ENCODE results near the gene FXYD6. TPM values are rescaled to one million over a fixed set of nuclear protein-coding genes. Genes with fewer than 3 reads are reported as not detected.
A peak's percentile ranks its signal among the peaks of the same experiment; 100 is the strongest.
"Not testable (repeated sequence)": the region's sequence is repeated elsewhere in the genome, so short reads cannot be mapped to it uniquely, and the experiment has no call there.

Gene FXYD6
- 0.99 and 1.7 TPM in 2 replicates for total RNA-seq
- long read RNA-seq: 0 reads

DNA sequence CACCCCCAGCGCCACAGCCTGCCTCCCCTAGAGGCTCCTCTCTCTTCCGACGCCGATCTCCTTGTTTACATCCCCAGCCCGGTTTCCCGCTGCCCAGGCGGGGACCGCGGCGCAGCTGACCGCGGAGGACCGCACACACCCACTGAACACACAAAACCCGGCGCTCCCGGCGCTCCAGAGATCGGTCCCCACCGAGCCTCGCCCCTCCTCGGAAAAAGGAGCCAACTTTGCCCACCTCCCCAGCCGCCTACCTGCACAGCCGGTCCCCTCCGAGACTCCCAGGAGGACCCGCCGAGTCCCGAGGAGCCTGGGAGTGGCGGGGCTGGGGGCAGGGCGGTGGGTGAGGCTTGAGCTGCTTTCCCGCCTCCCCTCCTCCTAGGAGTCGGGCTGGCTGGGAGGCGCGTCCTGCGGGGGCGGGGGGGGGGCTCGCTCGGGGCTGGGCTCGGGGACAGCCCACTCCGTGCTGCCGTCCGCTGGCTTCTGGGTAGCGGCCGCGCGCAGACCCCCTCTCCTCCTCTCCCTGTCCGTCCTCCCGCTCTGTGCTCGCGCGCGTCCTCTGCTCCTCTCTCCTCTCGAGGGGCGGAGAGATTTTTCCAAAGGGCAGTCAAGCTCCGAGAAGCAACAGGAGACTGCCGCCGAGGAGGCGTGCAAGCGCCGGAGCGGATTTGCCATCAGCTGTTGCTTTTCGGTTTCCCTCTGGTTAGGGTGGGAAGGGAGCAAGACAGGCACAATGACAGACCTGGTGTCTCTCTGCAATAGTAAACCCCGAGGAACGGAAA is at the start of gene FXYD6:
Gene FXYD6, minus strand, starts transcription at position 318 of the 779 bp plus-strand sequence. CDS start 33,882 bp downstream, outside the sequence.
- no peak within 1 kb of the TSS for H3K27ac Mint-ChIP-seq (ENCODE audit: unreplicated experiment)
- H3K4me1 Mint-ChIP-seq (ENCODE audit: unreplicated experiment): peaks cover 12% of the 10 kb centered on the region
- DNase-seq (ENCODE audit: extremely low spot score, unreplicated experiment): peak; percentile 77
- no peaks in the 10 kb centered on the region for H3K36me3 Mint-ChIP-seq (ENCODE audit: unreplicated experiment)
- H3K4me3 Mint-ChIP-seq (ENCODE audit: unreplicated experiment): peak within 1 kb of the TSS; percentile 69
- H3K27me3 Mint-ChIP-seq (ENCODE audit: unreplicated experiment): peaks cover 80% of the 10 kb centered on the region
- TF ChIP-seq, protein P1, sequence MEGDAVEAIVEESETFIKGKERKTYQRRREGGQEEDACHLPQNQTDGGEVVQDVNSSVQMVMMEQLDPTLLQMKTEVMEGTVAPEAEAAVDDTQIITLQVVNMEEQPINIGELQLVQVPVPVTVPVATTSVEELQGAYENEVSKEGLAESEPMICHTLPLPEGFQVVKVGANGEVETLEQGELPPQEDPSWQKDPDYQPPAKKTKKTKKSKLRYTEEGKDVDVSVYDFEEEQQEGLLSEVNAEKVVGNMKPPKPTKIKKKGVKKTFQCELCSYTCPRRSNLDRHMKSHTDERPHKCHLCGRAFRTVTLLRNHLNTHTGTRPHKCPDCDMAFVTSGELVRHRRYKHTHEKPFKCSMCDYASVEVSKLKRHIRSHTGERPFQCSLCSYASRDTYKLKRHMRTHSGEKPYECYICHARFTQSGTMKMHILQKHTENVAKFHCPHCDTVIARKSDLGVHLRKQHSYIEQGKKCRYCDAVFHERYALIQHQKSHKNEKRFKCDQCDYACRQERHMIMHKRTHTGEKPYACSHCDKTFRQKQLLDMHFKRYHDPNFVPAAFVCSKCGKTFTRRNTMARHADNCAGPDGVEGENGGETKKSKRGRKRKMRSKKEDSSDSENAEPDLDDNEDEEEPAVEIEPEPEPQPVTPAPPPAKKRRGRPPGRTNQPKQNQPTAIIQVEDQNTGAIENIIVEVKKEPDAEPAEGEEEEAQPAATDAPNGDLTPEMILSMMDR (IDR thresholded peaks at IDR 0.05): no peak
- no peaks in the 10 kb centered on the region for H3K9me3 Mint-ChIP-seq (ENCODE audit: unreplicated experiment)

DNA sequence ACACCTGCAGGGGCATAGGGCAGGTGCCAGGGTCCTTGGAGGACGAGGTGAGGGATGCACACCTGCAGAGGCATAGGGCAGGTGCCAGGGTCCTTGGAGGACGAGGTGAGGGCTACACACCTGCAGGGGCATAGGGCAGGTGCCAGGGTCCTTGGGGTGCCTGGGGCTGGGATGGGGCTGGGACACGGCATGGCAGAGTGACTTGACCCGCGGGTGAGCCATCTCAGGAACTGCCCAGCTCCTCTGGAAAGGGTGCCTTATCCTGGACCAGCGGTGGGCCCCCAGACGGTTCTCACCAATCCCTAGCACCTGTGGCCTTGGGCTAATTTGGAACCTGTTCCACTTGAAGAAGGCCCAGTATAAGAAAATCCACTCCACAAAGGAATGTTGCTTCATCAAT is 49.7 kb upstream of the FXYD6 start:
- H3K27ac Mint-ChIP-seq (ENCODE audit: unreplicated experiment); H3K4me1 Mint-ChIP-seq (ENCODE audit: unreplicated experiment); DNase-seq (ENCODE audit: extremely low spot score, unreplicated experiment); H3K4me3 Mint-ChIP-seq (ENCODE audit: unreplicated experiment); H3K9me3 Mint-ChIP-seq (ENCODE audit: unreplicated experiment); H3K36me3 Mint-ChIP-seq (ENCODE audit: unreplicated experiment): not testable (repeated sequence)
- peaks cover 24% of the 10 kb centered on the region for H3K27me3 Mint-ChIP-seq (ENCODE audit: unreplicated experiment)

DNA sequence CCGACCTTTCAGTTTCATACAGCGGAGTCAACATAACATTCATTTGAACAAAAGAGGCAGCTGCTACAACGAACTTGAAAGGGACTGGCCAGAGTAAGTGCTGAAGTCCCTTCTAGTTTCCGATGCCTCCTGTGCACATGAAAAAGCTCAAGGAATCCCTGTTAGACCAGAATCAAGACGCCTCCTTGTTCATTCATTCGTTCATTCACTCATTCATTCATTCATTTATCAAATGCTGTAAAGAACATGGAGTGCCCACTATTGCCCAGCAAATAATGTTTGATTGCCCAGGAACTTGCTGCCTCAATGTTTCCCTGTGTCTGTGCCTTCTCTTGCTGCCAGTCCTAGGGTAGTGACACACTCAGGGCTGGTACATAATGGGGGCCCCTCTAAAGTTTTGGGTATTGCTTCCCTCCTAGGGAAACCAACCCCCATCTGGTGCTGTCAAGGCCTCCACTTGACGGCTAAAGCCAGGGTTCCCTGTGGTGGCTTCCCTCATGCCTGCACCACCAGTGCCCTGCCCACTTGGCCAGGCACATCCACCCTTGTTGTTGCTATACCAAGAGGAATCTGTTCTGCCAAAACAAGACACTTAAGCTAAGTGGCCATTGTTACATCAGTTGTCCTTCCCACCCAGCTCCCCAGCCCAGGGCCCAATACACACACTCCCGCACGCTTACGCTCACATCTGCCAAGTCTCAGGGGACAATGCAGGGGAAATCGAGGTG is 48.9 kb upstream of the FXYD6 start:
- H3K9me3 Mint-ChIP-seq (ENCODE audit: unreplicated experiment): no peaks in the 10 kb centered on the region
- no peaks in the 10 kb centered on the region for H3K4me1 Mint-ChIP-seq (ENCODE audit: unreplicated experiment)
- TF ChIP-seq, protein P1 (IDR thresholded peaks at IDR 0.05): no peak
- no peaks in the 10 kb centered on the region for H3K36me3 Mint-ChIP-seq (ENCODE audit: unreplicated experiment)
- peaks cover 23% of the 10 kb centered on the region for H3K27me3 Mint-ChIP-seq (ENCODE audit: unreplicated experiment)
- H3K27ac Mint-ChIP-seq (ENCODE audit: unreplicated experiment): no peak overlapping the region
- no peak for DNase-seq (ENCODE audit: extremely low spot score, unreplicated experiment)
- no peak overlapping the region for H3K4me3 Mint-ChIP-seq (ENCODE audit: unreplicated experiment)

DNA sequence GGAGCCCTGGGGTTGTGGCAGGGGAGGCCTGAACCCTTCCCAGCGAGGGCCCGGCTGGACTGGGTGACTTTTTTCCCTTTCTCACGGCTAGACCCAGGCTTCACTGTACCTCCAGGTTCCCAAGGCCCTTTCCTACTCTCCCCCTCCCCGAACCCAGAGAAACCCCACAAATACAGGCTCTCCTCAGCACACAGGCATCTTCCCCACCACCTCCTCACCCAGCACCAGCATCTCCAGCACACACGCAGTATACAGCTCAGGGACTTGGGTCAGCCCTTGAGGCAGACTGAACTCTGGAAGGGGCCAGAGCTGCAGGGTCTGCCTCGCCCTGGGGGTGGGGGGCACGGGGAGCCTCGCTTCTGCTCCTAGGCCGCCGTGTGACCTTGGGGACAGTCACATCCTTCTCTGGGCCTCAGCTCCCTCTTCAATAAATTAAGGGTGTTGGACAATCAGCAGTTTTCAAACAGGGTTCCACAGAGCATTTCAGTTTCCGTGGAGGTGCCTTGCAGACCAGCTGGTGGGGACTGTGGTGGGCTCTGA is 48.2 kb upstream of the FXYD6 start:
- TF ChIP-seq, protein P1 (IDR thresholded peaks at IDR 0.05): no peak
- no peak for DNase-seq (ENCODE audit: extremely low spot score, unreplicated experiment)
- no peaks in the 10 kb centered on the region for H3K9me3 Mint-ChIP-seq (ENCODE audit: unreplicated experiment)
- H3K36me3 Mint-ChIP-seq (ENCODE audit: unreplicated experiment): no peaks in the 10 kb centered on the region
- no peak overlapping the region for H3K4me3 Mint-ChIP-seq (ENCODE audit: unreplicated experiment)
- peaks cover 16% of the 10 kb centered on the region for H3K27me3 Mint-ChIP-seq (ENCODE audit: unreplicated experiment)
- no peak overlapping the region for H3K27ac Mint-ChIP-seq (ENCODE audit: unreplicated experiment)
- no peaks in the 10 kb centered on the region for H3K4me1 Mint-ChIP-seq (ENCODE audit: unreplicated experiment)

GRCh38 chr11:117923773-117924172 is 47.3 kb upstream of the FXYD6 start:
- no peaks in the 10 kb centered on the region for H3K36me3 Mint-ChIP-seq (ENCODE audit: unreplicated experiment)
- no peaks in the 10 kb centered on the region for H3K9me3 Mint-ChIP-seq (ENCODE audit: unreplicated experiment)
- H3K4me3 Mint-ChIP-seq (ENCODE audit: unreplicated experiment): no peak overlapping the region
- no peak overlapping the region for H3K27ac Mint-ChIP-seq (ENCODE audit: unreplicated experiment)
- TF ChIP-seq, protein P1 (IDR thresholded peaks at IDR 0.05): no peak
- H3K27me3 Mint-ChIP-seq (ENCODE audit: unreplicated experiment): peaks cover 14% of the 10 kb centered on the region
- no peaks in the 10 kb centered on the region for H3K4me1 Mint-ChIP-seq (ENCODE audit: unreplicated experiment)
- DNase-seq (ENCODE audit: extremely low spot score, unreplicated experiment): no peak
